ENCODE data around the gene RNF212.

RNF212 gene

DNA sequence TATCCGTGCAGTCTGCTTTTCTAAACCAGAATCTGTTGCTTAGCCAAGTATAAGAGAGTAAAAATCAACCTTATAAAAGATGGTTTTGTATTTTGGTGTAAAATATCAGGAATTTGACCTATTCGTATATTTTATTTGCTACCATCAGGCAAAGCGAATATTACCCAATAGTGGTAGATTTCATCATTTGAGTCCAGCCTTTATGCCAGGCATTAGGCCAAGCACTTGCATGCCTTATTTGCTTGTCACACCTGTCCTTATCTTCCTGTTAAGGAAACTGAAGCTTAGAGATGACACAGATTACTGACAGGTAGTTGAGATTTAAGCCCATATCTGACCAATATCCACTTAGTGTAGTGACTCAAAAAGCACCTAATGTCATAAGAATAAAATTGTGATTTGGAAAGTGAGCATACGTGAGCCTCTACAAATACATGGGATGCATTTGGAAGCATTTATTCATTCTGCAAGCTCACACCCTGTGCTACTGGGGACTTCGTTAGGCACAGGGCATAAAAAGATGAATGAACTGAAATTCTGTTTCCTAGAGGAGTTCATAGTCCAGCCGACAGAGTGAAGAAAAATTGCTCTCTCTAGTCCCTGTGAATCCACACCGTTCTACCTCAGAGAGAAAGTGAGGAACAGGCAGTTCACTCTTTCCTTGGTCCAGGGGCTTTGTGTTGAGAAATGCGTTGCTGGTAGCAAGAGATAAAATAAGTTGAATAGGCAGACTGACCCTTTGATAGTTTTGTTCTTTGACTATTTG, 2.3 kb upstream of the RNF212 start:
- no peak for DNase-seq

DNA sequence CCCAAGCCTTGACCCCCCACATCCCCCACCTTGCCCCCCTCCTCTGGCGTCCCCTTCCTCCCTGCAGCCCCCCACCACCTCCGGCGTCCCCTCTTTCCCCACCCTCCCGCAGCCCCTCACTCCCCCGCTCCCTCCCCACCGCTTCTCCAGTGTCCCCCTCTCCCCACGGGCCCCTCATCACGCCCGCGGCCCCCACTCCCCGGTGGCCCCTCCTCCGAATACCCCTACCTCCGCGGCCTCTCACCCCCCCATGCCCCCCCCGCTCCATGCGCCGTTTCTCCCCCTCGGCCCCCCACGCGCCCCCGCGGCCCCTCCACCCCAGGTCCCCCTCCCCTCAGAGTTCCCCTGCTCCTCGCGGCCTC, 562 bp downstream of the RNF212 start:
- no peak for DNase-seq

DNA sequence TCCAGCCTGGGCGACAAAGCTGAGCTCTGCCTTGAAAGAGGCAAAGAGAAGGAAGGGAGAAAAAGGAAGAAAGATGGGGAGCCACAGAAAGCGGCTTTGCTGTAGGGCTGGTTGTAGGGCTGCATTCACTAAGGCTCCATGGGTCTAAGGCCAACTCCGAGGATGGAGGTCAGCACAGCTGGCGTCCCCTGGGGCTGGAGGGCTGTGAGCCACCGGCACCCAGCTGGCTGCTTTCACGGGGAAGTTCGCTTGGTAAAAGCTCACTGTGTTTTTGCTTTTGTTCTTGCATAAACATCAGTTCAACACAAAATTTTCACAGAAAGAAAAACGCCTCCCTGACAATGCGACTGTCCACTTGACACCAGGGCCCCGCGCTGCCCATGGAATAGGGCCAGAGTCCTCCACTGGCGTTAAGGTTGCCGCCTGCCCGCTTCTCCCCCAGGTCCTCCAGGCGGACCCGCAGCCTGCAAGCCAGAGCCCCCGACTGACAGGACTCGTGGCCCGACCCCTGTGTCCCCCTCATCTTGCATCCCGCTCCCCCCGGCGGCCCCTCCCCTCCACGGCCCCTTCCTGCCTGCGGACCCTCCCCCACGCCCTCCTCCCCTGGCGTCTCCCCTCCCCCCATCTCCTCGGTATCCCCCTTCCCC, 1.1 kb downstream of the RNF212 start:
- DNase-seq, result no peak

DNA sequence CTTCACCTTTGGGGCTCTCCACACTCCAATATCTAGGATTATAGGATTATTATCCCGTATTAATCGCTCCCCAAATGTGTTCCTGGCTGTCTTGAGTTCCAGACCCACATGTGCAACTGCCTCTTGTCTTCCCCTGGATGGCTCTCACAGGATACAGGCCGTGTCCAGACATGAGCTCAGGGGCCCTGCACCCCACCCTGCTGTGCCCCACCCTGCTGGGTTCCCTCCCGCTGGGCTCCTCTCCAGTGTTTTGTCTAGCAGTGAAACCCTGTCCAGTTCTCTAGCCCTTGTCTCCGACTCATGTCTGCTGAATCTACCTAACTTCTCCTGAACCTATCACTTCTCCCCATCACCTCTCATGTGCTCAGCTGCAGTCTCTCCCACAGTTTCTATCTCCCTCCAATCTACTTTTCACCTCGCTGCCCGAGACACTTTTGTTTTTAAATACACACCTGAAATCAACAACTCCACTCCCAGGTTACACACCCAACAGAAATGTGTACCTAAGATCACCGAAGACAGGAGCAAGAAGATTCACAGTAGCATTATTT, 2.0 kb downstream of the RNF212 start:
- DNase-seq, result no peak

DNA sequence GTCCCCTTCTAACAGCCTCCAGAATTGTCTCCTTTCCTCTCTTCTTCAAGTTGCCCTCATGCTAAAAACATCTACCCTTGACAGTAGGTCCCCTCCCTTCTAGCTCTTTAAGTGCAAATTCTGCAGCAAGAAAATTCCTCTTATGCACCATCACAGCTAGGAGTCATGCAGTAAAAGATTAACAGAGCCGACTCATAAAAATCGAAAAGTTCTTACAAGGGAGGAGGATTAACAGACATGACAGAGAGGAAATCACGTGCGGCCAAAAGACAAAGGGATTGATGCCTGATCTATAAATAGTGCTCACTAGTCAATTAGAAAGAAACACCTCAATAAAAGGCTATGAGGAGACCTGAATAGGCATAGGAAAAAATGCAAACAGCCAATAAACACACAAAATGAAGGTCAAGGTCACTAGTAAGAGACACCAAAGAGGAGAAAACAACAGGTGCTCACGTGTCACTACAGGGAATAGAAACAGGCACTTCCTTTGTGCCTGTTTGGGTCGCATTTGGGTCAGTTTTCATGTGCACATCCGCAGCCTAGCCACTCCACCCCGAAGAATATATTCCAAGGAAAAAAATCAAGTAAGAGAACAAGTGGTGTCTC, 3.4 kb downstream of the RNF212 start:
- DNase-seq, result no peak

DNA sequence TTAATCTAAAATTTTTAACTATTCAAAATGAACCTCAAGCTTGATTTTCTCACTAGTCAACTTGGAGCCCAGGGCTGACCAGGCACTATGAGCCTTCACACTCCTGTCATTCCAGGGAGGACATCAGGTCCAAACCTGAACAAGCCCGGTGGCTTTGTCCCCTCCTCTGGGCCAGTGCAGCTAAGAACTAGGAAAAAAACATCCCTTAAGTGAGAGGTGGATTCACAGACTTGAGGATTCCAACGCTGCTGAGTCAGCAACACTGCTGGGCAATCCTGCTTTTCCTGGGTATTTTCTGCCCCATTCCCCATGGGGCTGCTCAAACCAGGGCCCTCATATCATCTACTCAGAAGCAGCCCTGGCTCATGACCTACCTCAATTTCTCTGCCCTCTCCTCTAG, 4.0 kb downstream of the RNF212 start:
- no peak for DNase-seq

DNA sequence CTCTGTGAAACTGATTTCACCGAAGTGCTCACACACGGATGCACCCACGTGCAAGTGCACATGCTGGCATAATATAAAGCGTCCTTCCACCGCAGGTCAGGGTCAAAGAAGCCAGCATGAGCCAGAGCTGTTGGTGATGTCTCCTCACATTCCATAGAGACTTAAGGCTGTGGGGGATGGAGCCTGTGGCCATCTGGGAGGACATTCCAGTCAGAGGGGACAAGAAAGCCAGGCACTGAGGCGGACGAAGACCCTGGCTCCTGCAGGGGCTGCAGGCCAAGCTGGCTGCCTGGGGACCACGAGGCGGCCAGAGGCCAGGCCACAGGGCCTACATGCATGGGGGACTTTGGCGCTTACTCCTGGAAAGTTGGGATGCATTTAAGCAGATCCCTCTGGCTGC, 7.7 kb downstream of the RNF212 start:
- no peak for DNase-seq

DNA sequence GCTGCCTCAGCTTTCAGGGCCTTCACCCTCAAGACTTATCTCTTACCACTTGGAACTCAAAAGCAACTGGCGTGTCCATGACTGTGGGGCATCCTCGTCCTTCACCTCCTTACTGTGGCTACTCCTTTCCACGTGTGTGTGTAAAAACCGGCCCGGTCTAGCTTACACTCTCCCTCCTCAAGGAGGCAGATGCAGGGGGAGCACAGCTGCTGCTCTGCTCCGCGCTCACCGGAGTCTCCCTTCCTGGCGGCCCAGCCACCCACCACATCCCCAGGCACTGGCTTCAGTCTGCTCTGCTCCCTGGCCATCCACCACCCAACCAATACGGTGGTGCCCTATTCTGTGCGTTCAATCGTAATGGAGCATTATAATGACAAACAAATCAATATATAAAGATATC, 8.3 kb downstream of the RNF212 start:
- no peak for DNase-seq

DNA sequence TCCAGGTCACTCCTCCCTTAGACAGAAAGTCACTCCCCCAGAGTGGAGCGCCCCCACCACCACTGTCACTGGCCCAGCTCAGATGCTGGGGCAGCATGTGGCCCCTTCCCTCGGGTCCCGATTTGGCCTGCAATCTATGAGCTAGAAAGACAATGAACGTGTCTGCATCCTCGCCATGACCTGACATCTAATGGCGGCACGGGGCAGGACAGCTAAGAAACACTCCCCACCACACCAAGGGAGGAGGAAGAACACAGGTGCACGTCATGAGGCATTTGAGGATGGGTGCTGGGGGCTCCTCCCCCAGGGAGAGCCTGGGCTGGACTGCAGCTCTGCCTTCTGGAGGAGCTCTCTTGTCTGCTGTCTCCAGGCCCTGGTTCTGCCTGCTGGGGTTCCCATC, 8.7 kb downstream of the RNF212 start:
- no peak for DNase-seq

DNA sequence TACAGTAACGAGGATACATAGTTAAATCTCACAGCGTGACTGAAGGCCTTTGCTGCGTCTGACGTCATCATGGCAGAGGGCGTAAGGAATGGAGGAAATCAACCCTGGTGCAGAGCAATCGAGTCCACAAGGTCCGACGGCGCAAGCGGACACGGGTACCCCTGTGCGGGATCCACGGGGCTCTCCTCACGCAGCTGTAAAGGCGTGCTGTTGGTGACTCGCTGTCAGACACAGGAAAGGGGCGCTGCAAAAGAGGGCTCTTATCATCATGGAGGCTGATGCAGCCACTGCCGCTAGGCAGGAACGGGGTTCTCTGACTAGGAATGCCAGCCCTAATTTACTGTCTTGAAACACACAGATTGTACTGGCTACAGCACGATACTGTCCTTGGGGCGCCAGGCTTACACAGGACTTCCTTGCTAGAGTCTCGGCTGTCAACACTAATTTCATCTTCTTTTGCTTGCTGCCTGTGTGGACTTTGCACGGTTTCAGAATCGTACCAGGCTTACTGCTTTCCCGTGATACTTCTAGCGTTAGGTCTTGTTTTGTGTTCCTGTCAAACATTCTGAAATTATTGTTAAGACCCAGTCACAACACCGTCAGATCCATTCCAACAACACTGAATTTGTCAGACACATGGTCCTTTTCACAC, 13.6 kb downstream of the RNF212 start:
- no peak for DNase-seq

DNA sequence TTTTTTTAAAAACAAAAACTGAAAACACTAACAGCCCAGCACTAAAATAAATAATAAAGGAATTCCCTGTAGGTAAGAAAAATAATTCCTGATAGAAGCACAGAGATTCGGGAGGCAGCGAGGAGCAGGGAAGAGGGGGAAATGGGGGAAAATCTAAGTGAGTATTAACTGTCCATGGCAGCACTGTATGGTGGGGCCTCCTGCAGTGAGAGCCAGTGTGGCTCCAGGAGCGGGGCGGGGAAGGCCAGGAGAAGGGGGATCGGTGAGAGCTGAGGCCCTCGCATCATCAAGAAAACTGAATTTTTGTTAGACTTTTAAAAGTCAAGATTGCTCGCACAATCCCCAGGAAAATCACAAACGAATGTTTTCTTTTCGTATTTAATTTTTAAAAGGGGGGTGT, 14.1 kb downstream of the RNF212 start:
- peak; percentile 18 for DNase-seq

DNA sequence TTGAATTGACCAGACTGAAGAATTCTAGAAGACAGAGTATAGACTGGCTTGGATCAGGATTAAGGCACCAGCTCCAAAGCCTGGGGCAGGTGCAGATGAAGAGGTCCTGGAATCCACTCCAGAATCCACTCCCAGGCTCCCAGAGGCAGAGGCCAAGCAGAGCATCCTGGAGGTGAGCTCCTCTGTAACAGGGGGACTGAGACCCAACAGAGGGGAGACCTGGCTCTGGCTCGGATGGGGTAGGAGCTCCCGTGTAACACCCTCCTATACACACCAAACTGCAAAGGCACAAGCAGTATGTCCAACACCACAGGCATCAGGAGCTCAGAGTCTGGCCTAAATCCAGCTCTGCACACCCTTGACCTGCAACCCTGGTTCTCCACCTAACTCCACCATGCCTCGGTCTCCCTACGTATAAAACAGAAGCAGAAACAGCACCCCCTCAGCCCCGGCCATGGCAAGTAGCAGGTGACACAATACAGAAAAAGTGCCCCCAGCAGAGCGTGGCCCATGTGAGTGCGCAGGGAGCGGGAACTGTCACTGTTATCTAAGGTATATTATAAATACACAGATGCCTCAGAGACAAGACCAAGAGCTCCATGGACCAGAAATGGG, 14.9 kb downstream of the RNF212 start:
- peak; percentile 23 for DNase-seq

DNA sequence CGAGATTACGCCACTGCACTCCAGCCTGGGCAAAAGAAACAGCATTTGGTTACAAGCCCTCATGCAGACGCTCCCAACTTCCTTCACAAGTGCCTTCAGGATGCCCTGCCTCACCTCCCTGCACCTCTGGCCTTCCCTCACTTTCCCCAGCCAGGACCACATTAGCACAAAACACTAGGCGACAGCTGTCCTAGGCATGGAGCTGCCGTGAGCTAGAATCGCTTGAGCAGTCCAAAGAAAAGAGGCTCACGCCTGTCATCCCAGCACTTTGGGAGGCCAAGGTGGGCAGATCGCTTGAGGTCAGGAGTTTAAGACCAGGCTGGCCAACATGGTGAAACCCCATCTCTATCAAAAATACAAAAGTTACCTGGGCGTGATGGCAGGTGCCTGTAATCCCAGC, 15.8 kb downstream of the RNF212 start:
- peak; percentile 10 for DNase-seq

DNA sequence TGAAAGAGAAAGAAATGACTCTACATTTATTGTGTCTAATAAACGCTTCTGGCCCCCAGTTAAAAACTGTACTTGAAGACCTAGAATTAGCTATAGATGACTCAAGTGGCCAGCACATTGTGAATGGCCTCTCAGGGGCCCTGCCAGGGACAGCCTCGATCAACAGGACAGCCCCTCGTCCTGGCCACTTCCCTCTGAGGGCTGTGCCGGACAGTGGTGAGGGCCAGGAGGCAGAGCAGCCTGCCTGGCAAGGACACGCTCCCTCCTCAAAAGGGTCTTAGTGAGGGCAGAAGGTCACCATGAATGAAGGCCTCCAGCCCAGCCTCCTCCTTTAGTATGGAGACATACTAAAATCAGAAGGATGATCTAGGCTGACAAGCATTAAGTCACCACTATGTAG, 16.5 kb downstream of the RNF212 start:
- peak; percentile 35 for DNase-seq

DNA sequence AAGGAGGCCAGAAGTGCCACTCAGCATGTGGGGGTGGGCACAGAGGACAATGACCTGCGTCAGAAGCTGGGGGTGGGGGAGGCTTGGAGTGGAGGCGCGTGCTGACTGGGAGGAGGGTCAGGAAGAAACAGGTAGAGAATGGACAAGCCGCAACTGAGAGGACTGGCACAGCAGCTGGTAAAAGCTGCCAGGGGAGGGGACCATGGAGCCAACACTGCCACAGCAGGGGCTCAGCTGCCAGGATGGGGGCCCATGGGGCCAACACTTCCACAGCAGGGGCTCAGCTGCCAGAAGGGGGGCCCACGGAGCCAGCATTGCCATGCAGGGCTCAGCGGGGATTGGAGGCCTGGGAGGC, 19.1 kb downstream of the RNF212 start:
- no peak for DNase-seq

DNA sequence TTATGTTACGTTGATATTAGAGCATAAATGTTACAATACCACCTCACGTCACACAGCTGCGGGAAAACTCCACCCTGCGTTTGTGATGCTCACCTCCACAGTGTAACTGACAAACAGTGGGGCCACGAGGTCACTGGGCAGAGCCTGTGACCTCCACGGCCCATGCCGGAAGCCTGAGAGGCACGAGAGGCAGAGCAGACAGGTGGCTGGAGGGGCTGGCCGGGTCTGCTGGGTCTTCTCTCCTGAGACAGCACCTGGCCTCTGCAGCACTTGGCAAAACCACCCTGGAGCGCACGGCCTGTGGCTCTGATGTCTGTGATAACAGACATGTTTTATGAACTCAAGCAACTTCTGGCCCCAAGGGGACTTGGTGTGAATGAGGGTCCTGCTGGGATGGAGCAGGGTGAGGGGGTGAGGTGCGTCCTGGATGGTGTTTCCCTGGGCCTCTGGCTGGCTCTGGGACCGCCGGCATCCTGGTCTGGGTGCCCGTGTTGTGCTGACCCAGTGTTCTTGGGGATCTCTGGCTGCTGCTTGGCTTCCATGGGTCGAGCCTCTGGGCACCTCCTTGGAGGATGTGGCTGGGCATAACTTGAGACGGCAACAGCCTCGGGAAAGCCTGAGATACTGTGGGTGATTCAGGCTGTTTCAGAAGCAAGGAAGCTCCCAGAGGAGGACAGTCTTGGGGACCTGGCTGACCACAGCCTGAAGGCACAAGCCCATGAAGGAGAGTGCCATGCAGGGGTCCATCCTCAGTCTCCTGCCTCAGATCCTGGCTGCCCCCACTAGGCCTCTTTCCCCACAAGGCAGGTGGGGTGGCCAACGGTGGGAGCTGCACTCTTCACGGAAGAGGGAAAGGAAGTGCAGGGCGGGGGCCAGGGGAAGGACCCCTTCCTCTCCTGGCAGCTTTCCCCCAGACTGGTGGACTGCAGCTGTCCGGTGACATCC, 19.7 kb downstream of the RNF212 start:
- DNase-seq, result peak; percentile 24

DNA sequence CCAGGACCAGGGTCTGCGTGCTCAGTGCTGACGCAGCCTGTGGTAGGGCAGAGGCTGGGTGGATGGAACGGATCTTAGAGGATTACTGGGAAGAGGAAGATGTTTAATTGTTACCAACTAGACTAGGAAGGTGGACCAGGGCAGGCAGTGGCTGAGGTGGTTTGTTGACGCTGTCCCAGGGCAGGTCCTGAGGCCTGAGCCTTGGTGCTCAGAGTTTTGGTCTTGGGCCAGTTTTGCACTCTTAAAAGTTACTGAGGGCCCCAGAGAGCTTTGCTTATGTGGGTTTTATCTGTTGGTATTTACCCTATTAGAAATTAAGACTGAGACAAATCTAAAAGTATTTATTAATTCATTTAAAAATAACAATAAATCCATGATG, 20.4 kb downstream of the RNF212 start:
- no peak for DNase-seq

DNA sequence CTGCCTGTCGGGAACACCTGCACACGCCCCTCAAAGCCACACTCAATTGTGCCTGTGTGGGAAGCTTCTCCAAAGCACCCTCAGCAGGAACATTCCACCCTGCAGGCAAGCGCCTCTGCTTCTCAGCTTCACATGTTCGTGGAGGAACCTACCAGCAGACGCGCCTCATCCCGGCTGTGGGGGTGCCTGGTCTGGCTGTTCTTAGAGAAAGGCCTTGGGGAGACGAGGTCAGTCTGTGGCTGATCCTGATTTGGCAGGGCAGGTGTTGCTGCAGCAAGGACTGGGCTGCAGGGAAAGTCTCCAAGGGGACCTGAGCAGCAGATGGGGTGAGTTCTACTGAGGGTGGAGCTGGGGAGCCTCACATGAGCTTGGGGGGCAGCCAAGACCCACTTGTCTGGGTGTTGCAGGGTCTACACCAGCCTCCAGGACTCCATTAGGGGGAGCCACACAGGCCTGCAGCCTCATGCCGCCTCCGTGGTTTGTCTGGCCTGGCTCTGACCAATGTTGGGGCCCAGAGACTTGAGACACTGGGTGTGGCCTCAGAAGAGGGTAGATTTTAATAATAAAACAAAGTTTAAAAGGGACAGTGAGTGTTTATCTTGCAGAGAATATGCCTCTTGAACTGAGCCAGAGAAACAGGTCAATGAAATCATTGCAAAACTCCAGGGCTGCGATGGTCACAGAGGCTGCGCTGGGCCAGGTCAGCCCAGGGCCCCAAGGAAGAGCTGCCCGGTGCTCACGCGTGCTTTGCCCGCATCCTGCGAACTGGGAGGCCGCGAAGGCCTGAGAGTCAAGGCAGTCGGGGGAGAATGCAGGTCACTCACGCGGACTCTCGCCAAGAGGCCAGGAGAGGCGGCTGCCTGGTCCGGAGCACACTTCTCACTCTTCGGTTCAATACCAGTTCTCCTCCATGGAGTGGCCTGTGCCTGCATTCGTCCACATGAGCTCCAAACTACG, 21.1 kb downstream of the RNF212 start:
- no peak for DNase-seq

DNA sequence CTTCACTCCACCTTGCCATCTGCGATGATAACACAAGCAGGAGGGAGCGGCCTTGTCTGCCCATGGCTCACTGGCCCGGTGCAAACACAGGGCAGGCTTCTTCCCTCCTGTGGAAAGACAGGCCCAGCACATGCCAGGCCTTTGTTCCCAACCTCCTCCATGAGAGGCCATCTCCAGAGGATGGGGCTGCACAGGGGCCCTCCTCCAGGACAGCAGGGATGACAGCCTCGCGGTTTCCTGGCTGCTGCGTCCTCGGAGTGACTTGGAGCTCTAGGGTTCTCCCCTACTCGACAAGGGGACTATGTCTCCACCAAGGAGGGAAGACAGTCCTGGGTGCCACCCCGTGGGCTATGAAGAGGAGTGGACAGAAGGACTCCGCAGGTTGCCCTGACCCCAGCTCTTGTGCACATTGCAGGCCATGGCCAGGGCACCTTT, 21.8 kb downstream of the RNF212 start:
- peak; percentile 24 for DNase-seq

Data from islet precursor cell (in vitro differentiated cells).